ENCODE results near the gene BTBD9. TPM values are rescaled to one million over a fixed set of nuclear protein-coding genes. Genes with fewer than 3 reads are reported as not detected.

Gene BTBD9
- total RNA-seq, 1 experiment from 2014 or later = 8.9 TPM

- H2AFZ ChIP-seq (ENCODE audit: low read length) = no peak overlapping the region
- no peak overlapping the region for H2AK5ac ChIP-seq (ENCODE audit: insufficient read length, low read length)
- H3K27ac ChIP-seq (ENCODE audit: insufficient read length, low read depth, low read length) = no peak overlapping the region
- no peak overlapping the region for H2BK20ac ChIP-seq (ENCODE audit: low read depth, low read length, poor library complexity, severe bottlenecking)
- H2BK120ac ChIP-seq (ENCODE audit: low read depth, low read length, poor library complexity, severe bottlenecking) = no peak overlapping the region
- Mint-ChIP-seq H3K27me3 (ENCODE audit: low read depth) (no peaks in the 10 kb centered on the region), H3K36me3 (ENCODE audit: insufficient read depth in 1 of 3, low read depth in 3 of 3) (no peaks in the 10 kb centered on the region), H3K27ac (no peak overlapping the region; a peak in 1 of 7 replicates), H3K4me1 (peaks cover 40% of the 10 kb centered on the region in 2 experiments), H3K4me3 (no peak overlapping the region; a peak in 1 of 5 replicates), H3K9me3 (no peaks in the 10 kb centered on the region)
- H3K9me3 ChIP-seq (ENCODE audit: control insufficient read depth, low read depth, low read length) = no peaks in the 10 kb centered on the region
- no peak overlapping the region for H4K91ac ChIP-seq (ENCODE audit: insufficient read length, low read depth, low read length)
- no peaks in the 10 kb centered on the region for H3K23me2 ChIP-seq (ENCODE audit: insufficient read length, low read depth, low read length, poor library complexity, severe bottlenecking)
- no peak overlapping the region for H4K5ac ChIP-seq (ENCODE audit: insufficient read length, low read depth, low read length)
- no peaks in the 10 kb centered on the region for H3K79me1 ChIP-seq (ENCODE audit: insufficient read depth, low read depth, low read length, poor library complexity, severe bottlenecking)
- no peak overlapping the region for H3T11ph ChIP-seq (ENCODE audit: low read length)
- no peak overlapping the region for H3K18ac ChIP-seq (ENCODE audit: insufficient read length, low read depth, low read length)
- H2BK12ac ChIP-seq (ENCODE audit: insufficient read length, low read depth, low read length) = no peak overlapping the region
- no peak overlapping the region for H4K8ac ChIP-seq (replicated peaks; ENCODE audit: insufficient read length, low read depth, low read length)
- H3K56ac ChIP-seq (ENCODE audit: insufficient read length, low read depth, low read length) = no peak overlapping the region
- H4K20me1 ChIP-seq (ENCODE audit: control insufficient read depth, insufficient read depth, insufficient read length) = no peaks in the 10 kb centered on the region
- no peak overlapping the region for H2BK5ac ChIP-seq (ENCODE audit: insufficient read length, low read length)
- H3K79me2 ChIP-seq (ENCODE audit: insufficient read depth, low read length) = no peaks in the 10 kb centered on the region
- no peak overlapping the region for H3K23ac ChIP-seq (ENCODE audit: insufficient read length, low read depth, low read length)
- no peak overlapping the region for H2BK15ac ChIP-seq (ENCODE audit: low read depth, low read length)
- H3K4me2 ChIP-seq (ENCODE audit: insufficient read depth, insufficient read length, low read length) = no peak overlapping the region
- H3K4me1 ChIP-seq (ENCODE audit: insufficient read depth, low read length) = peaks cover 19% of the 10 kb centered on the region
- H3K27me3 ChIP-seq (ENCODE audit: insufficient read depth, low read length) = no peaks in the 10 kb centered on the region
- TF ChIP-seq CTCF (conservative IDR thresholded peaks at IDR 0.05) = no peak; the same call in 2 of the 3 replicates
- H3K9ac ChIP-seq (ENCODE audit: extremely low read depth, insufficient read length, low read length) = no peak overlapping the region
- H3K4ac ChIP-seq (ENCODE audit: low read depth, low read length) = no peak overlapping the region
- no peak overlapping the region for H3K14ac ChIP-seq (ENCODE audit: insufficient read depth, low read length)
- no peak for DNase-seq
Measured at GRCh38 chr6:38271081-38271480, 368.6 kb downstream of the BTBD9 start.

All from H9 (cell line).